Stimulated activated CD4-positive, alpha-beta T cell treated with anti-CD3 and anti-CD28 coated beads, Interleukin-1b, Interleukin-23, amount 100 ng/mL, for 24 hours (primary cell): ENCODE results near the gene KLHL22.
A peak's percentile ranks its signal among the peaks of the same experiment; 100 is the strongest.
"Not testable (repeated sequence)": the region's sequence is repeated elsewhere in the genome, so short reads cannot be mapped to it uniquely, and the experiment has no call there.

ENCODE experiments used
- DNase-seq, 4 experiments: peaks; one replicate each; pipeline ENCODE4 v3.0.0-alpha.2; 2020; ENCODE audit warnings: low read depth in 4 of 4, low spot score in 1 of 4

Gene KLHL22

GRCh38 chr22:20423008-20423905 is 72.3 kb downstream of the KLHL22 start:
- DNase-seq = no peak

- no peak for DNase-seq
These were observed 73.2 kb downstream of the KLHL22 start for GRCh38 chr22:20422271-20423007.

GRCh38 chr22:20421507-20421874 is 74.1 kb downstream of the KLHL22 start:
- DNase-seq = no peak

GRCh38 chr22:20420157-20420842 is 75.3 kb downstream of the KLHL22 start:
- DNase-seq = no peak

- no peak for DNase-seq
These were observed 76.0 kb downstream of the KLHL22 start for GRCh38 chr22:20419664-20419951.

GRCh38 chr22:20418211-20418788 is 77.3 kb downstream of the KLHL22 start:
- peak in 3 of 4 experiments; percentile 51 to 59 (median 54) for DNase-seq

GRCh38 chr22:20415699-20416098 is 79.9 kb downstream of the KLHL22 start:
- not testable (repeated sequence) for DNase-seq

- not testable (repeated sequence) for DNase-seq
These were observed 80.4 kb downstream of the KLHL22 start for GRCh38 chr22:20415241-20415640.

GRCh38 chr22:20414450-20414849 is 81.1 kb downstream of the KLHL22 start:
- DNase-seq = no peak

GRCh38 chr22:20414059-20414440 is 81.5 kb downstream of the KLHL22 start:
- no peak for DNase-seq

- no peak for DNase-seq
These were observed 82.2 kb downstream of the KLHL22 start for GRCh38 chr22:20413217-20414058.

- no peak for DNase-seq
These were observed 83.0 kb downstream of the KLHL22 start for GRCh38 chr22:20412474-20413216.

GRCh38 chr22:20409385-20409784 is 86.2 kb downstream of the KLHL22 start:
- not testable (repeated sequence) for DNase-seq

GRCh38 chr22:20408891-20409290 is 86.7 kb downstream of the KLHL22 start:
- no peak for DNase-seq

GRCh38 chr22:20407829-20408228 is 87.8 kb downstream of the KLHL22 start:
- DNase-seq = no peak

- no peak for DNase-seq
These were observed 88.7 kb downstream of the KLHL22 start for GRCh38 chr22:20406686-20407408.

GRCh38 chr22:20405931-20406685 is 89.5 kb downstream of the KLHL22 start:
- DNase-seq = no peak

- DNase-seq = no peak
These were observed 90.2 kb downstream of the KLHL22 start for GRCh38 chr22:20405291-20405930.
